Kidney (tissue), 14 donors: Measurements from ENCODE around the gene DGKI. TPM values are rescaled to one million over a fixed set of nuclear protein-coding genes. Genes with fewer than 3 reads are reported as not detected.

Source experiments
- DNase-seq, 5 donors: peaks; one replicate each; pipeline ENCODE4 v3.0.0-alpha.2; 2013 to 2020
- FAIRE-seq: peaks from 2 replicates; lab custom pipeline; 2012; peaks lifted over from hg19 to GRCh38; lab: Jason Lieb, UNC
- H3K27ac ChIP-seq, 2 donors: one replicate each; pipeline ENCODE4 v1.7.0; 2013; ENCODE audit warnings: low read depth in 2 of 2, low read length in 2 of 2, inconsistent platforms in 1 of 2
- H3K27me3 ChIP-seq: one replicate; pipeline ENCODE4 v1.7.1; 2013; ENCODE audit warnings: low read length, inconsistent platforms; ENCODE audit not compliant: control insufficient read depth, insufficient read depth
- H3K36me3 ChIP-seq, 3 donors: one replicate each; pipeline versions ENCODE4 v1.7.0 to v1.7.1; 2013; ENCODE audit warnings: low read length in 3 of 3, control low read depth in 1 of 3, inconsistent platforms in 1 of 3; ENCODE audit not compliant: insufficient read depth in 3 of 3, control insufficient read depth in 2 of 3
- H3K4me1 ChIP-seq, 3 donors: one replicate each; pipeline versions ENCODE4 v1.7.0 to v1.7.1; 2013; ENCODE audit warnings: low read length in 3 of 3, inconsistent platforms in 1 of 3, low read depth in 1 of 3; ENCODE audit not compliant: control insufficient read depth in 2 of 3, insufficient read depth in 2 of 3
- H3K4me3 ChIP-seq, 3 donors: one replicate each; pipeline versions ENCODE4 v1.7.0 to v1.8.1; 2013; ENCODE audit warnings: low read length in 3 of 3, control low read depth in 1 of 3, inconsistent platforms in 1 of 3
- H3K9ac ChIP-seq, 3 donors: one replicate each; pipeline versions ENCODE4 v1.7.0 to v1.7.1; 2013; ENCODE audit warnings: low read length in 3 of 3, control low read depth in 1 of 3, inconsistent platforms in 1 of 3
- H3K9me3 ChIP-seq, 3 donors: one replicate each; pipeline versions ENCODE4 v1.7.0 to v1.7.1; 2013; ENCODE audit warnings: low read length in 3 of 3, control low read depth in 1 of 3, inconsistent platforms in 1 of 3; ENCODE audit not compliant: control insufficient read depth in 2 of 3, insufficient read depth in 1 of 3
- intact Hi-C: fragments of 100-400 bp; cut with DNase I; formaldehyde crosslinking; loops from one replicate; pipeline ENCODE4 v1.11.1; 2022
- polyA plus RNA-seq: library from polyadenylated mRNA; stranded (reverse); fragments of 350-450 nt; fragmentation: Illumina TruSeq; extraction: RNeasy Lipid Tissue Mini Kit (QIAGEN cat#74804); gene quantifications from one replicate; pipeline ENCODE4 v1.2.3, GENCODE V29; 2014; ENCODE audit warnings: low read depth, low replicate concordance; ENCODE audit not compliant: insufficient read depth
- total RNA-seq: library from RNA; stranded (reverse); fragmentation: NEBNext Ultra II Directional; extraction: Animal tissue kit (Norgen Biotek cat#: 25700); gene quantifications from one replicate; pipeline ENCODE4 v1.2.1, GENCODE V29; 2021
- TF ChIP-seq, protein P1 (sequence below): IDR thresholded peaks from 3 replicates; pipeline ENCODE4 v1.5.1; 2012; ENCODE audit warnings: mild to moderate bottlenecking, moderate library complexity, borderline replicate concordance; ENCODE audit not compliant: insufficient read depth; ENCODE audit errors: extremely low read depth
- donor health status: control.
- donor health status: control.
- donor health status: control.
- donor health status: control.
- donor health status: control.
- donor health status: DM: yes; HTN: yes; CAD: no.
- donor health status: Normal renal cell carcinoma (clear cell type).

Gene DGKI
- total and polyA plus RNA-seq, 2 donors from 2014 or later = 1.3 to 2.5 TPM

DNA sequence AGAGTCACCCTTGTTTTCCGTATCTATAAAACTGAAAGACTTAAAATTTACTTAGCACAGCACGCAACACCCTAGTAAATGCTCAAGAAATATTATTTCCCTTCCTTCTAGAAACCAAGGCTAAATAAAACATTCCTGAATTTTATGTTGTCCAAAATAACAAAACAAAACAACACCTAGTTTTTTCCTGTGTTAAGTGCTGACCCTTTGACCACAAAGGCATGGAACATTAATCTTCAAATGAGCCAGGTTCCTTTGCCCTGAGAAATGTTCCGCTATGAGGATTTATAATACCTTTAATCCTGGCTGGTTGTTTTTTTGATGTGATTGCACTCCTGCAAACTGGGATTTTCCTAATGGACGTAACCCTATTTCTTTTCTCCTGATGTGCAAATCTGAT lies 29.0 kb upstream of the DGKI start:
- Histone ChIP-seq H3K4me1 (peaks cover 0 to 2% (median 0%) of the 10 kb centered on the region in 3 donors), H3K9ac (no peak overlapping the region), H3K9me3 (no peaks in the 10 kb centered on the region), H3K27ac (no peak overlapping the region), H3K4me3 (no peak overlapping the region), H3K36me3 (peaks cover 0 to 20% (median 7%) of the 10 kb centered on the region in 3 donors), H3K27me3 (no peaks in the 10 kb centered on the region)
- intact Hi-C loops = no loop called here
- DNase-seq (peak in 2 of 5 donors; percentile 66 to 72), FAIRE-seq (no peak)
- TF ChIP-seq, protein P1, sequence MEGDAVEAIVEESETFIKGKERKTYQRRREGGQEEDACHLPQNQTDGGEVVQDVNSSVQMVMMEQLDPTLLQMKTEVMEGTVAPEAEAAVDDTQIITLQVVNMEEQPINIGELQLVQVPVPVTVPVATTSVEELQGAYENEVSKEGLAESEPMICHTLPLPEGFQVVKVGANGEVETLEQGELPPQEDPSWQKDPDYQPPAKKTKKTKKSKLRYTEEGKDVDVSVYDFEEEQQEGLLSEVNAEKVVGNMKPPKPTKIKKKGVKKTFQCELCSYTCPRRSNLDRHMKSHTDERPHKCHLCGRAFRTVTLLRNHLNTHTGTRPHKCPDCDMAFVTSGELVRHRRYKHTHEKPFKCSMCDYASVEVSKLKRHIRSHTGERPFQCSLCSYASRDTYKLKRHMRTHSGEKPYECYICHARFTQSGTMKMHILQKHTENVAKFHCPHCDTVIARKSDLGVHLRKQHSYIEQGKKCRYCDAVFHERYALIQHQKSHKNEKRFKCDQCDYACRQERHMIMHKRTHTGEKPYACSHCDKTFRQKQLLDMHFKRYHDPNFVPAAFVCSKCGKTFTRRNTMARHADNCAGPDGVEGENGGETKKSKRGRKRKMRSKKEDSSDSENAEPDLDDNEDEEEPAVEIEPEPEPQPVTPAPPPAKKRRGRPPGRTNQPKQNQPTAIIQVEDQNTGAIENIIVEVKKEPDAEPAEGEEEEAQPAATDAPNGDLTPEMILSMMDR = no peak

DNA sequence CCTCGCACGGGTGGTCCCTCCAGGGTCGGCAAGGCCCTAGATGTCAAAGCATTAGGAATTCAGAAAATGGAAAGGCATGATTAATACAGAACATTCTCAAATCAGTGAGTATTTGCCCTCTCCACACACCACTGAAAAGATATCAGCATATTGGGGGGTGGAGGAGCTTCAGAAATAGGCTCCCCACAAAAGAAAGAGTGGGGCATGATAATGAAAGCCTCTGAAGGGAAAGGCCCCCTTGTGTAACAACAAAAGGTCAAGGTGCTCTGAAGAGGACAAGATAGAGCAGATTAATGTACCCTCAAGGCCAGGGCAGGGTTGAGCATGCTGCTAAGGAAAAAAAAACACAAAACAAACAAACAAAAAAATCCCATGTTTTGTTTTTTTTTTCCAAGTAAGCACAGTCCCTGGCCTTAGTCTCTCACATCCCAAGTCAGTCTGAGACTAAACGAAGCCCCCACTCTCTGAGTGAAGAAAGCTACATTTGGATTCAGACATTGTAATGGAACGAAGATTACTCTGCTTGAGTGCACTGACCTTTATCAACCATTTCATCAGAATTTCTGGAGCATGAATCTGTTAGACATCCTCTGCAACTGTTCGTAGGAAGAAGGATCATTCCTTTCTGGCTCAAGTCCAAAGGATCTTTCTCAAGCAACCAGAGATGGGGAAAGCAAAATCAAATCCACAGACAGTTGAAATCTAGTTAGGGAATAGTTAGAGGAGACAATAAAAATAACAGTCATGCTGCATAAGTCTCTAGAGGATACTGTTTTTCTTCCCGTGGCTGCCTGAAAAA lies 27.4 kb upstream of the DGKI start:
- TF ChIP-seq, protein P1 = no peak
- peaks cover 0 to 2% (median 0%) of the 10 kb centered on the region in 3 donors for H3K4me1 ChIP-seq
- DNase-seq (peak in 2 of 5 donors; percentile 27 to 46), FAIRE-seq (no peak)
- no peak overlapping the region for H3K27ac ChIP-seq
- no peaks in the 10 kb centered on the region for H3K9me3 ChIP-seq
- H3K36me3 ChIP-seq = peaks cover 0 to 7% (median 0%) of the 10 kb centered on the region in 3 donors
- no peaks in the 10 kb centered on the region for H3K27me3 ChIP-seq
- intact Hi-C loops = no loop called here
- H3K9ac ChIP-seq = no peak overlapping the region
- no peak overlapping the region for H3K4me3 ChIP-seq

DNA sequence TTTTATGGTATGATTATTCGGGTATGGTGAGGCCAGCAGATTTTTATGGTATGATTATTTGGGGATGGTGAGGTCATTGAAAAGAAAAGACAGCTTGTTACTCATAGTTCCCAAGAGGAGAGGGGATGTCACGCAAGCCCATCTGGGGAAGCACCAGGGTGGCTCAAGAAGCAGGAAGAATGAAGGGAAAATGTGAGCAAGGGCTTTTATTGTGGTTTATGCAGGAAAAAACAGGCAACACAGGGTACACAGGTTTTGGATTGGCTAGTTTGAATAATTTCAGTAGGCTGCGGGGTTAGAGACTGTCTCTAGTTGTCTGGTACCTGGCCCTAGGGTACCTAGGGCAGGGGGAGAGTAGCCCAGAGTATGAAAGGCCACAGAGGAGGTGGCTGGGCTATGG lies 26.8 kb upstream of the DGKI start:
- Histone ChIP-seq H3K4me3 (no peak overlapping the region), H3K9ac (no peak overlapping the region), H3K27ac (no peak overlapping the region), H3K27me3 (no peaks in the 10 kb centered on the region), H3K9me3 (no peaks in the 10 kb centered on the region), H3K4me1 (peaks cover 0 to 2% (median 0%) of the 10 kb centered on the region in 3 donors), H3K36me3 (peaks cover 0 to 3% (median 0%) of the 10 kb centered on the region in 3 donors)
- TF ChIP-seq, protein P1 = no peak
- DNase-seq (no peak), FAIRE-seq (no peak)
- intact Hi-C loops = no loop called here
